Mesenteric fat pad (tissue), 1 donor: Measurements from ENCODE around the gene SORCS3. TPM values are rescaled to one million over a fixed set of nuclear protein-coding genes. Genes with fewer than 3 reads are reported as not detected.

Experiments used
- DNase-seq: peaks from one replicate; pipeline ENCODE4 v3.0.0-alpha.2; 2020; ENCODE audit warnings: low spot score
- long read RNA-seq: library from polyadenylated mRNA; unstranded; transcript quantifications from one replicate; pipeline ENCODE4 v2.0.0, GENCODE V29; 2020
- total RNA-seq: library from RNA; stranded (reverse); fragmentation: NEBNext Ultra II Directional; extraction: Animal tissue kit (Norgen Biotek cat#: 25700); gene quantifications from one replicate; pipeline ENCODE4 v1.2.1, GENCODE V29; 2021
- donor health status: DM: yes; HTN: yes; CAD: no.

Gene SORCS3
- total RNA-seq = not detected
- long read RNA-seq = 0 reads

- DNase-seq = no peak
Measured at GRCh38 chr10:104641187-104641936, at the start of gene SORCS3. SORCS3 (plus strand) TSS chr10:104641290.

GRCh38 chr10:104591441-104591840, 49.6 kb upstream of the SORCS3 start:
- DNase-seq = no peak

- DNase-seq = no peak
Measured at GRCh38 chr10:104601166-104601565, 39.9 kb upstream of the SORCS3 start.

GRCh38 chr10:104608091-104608828, 32.8 kb upstream of the SORCS3 start:
- no peak for DNase-seq

GRCh38 chr10:104612571-104613205, 28.4 kb upstream of the SORCS3 start:
- DNase-seq = no peak

- DNase-seq = no peak
Measured at GRCh38 chr10:104613406-104613805, 27.7 kb upstream of the SORCS3 start.

- no peak for DNase-seq
Measured at GRCh38 chr10:104614245-104614831, 26.8 kb upstream of the SORCS3 start.

GRCh38 chr10:104615136-104615535, 26.0 kb upstream of the SORCS3 start:
- DNase-seq = no peak

GRCh38 chr10:104617831-104618230, 23.3 kb upstream of the SORCS3 start:
- DNase-seq = no peak

- DNase-seq = no peak
Measured at GRCh38 chr10:104622175-104622574, 18.9 kb upstream of the SORCS3 start.

- no peak for DNase-seq
Measured at GRCh38 chr10:104622598-104623209, 18.4 kb upstream of the SORCS3 start.

GRCh38 chr10:104630731-104631130, 10.4 kb upstream of the SORCS3 start:
- no peak for DNase-seq

- DNase-seq = no peak
Measured at GRCh38 chr10:104631946-104632345, 9.1 kb upstream of the SORCS3 start.

- no peak for DNase-seq
Measured at GRCh38 chr10:104638861-104639589, 2.1 kb upstream of the SORCS3 start.

GRCh38 chr10:104639590-104640338, 1.3 kb upstream of the SORCS3 start:
- no peak for DNase-seq

GRCh38 chr10:104640339-104641186, 527 bp upstream of the SORCS3 start:
- no peak for DNase-seq

GRCh38 chr10:104641937-104642657, 1.0 kb downstream of the SORCS3 start:
- DNase-seq = no peak

- no peak for DNase-seq
Measured at GRCh38 chr10:104642658-104643302, 1.7 kb downstream of the SORCS3 start.
